Epithelial cell of esophagus (primary cell): Measurements from ENCODE around the gene LHX6.

ENCODE experiments used
- DNase-seq: peaks from one replicate; pipeline ENCODE4 v3.0.0; 2010; ENCODE audit warnings: low read depth
- H3K4me3 ChIP-seq: 2 replicates; pipeline ENCODE4 v1.5.1; 2011; ENCODE audit warnings: mild to moderate bottlenecking, low read length, control low read depth
- CTCF ChIP-seq: IDR thresholded peaks from 2 replicates; pipeline ENCODE4 v1.5.1; 2011; ENCODE audit warnings: low read depth, mild to moderate bottlenecking, low read length, control low read depth, inconsistent platforms; ENCODE audit not compliant: insufficient read depth; ENCODE audit errors: missing control alignments

The LHX6 gene

GRCh38 chr9:122228568-122229484 lies at the start of gene LHX6:
Gene LHX6, minus strand, starts transcription at chr9:122228957. Its CDS starts 217 bp downstream, at chr9:122228740.
- DNase-seq: peak; percentile 33
- TF ChIP-seq CTCF: no peak
- peak within 1 kb of the TSS; percentile 15 for H3K4me3 ChIP-seq

GRCh38 chr9:122277285-122277897 lies 48.6 kb upstream of the LHX6 start:
- DNase-seq: no peak
- no peak overlapping the region for H3K4me3 ChIP-seq
- no peak for TF ChIP-seq CTCF

GRCh38 chr9:122276096-122276495 lies 47.3 kb upstream of the LHX6 start:
- TF ChIP-seq CTCF: no peak
- no peak for DNase-seq
- no peak overlapping the region for H3K4me3 ChIP-seq

- no peak for DNase-seq
- H3K4me3 ChIP-seq: no peak overlapping the region
- TF ChIP-seq CTCF: no peak
These were observed 45.3 kb upstream of the LHX6 start for GRCh38 chr9:122274055-122274454.

GRCh38 chr9:122268041-122268814 lies 39.5 kb upstream of the LHX6 start:
- H3K4me3 ChIP-seq: no peak overlapping the region
- no peak for DNase-seq
- TF ChIP-seq CTCF: no peak

- H3K4me3 ChIP-seq: peak overlapping the region; percentile 89
- no peak for TF ChIP-seq CTCF
- peak; percentile 36 for DNase-seq
These were observed 36.6 kb upstream of the LHX6 start for GRCh38 chr9:122265149-122265915.
